CD4-positive, alpha-beta T cell treated with Interleukin-12 subunit alpha and Interleukin-12 subunit beta, for 1 hour (primary cell): ENCODE measurements around the gene AMELX.

Experiments used
- DNase-seq: peaks from one replicate; pipeline ENCODE4 v3.0.0-alpha.2; 2020

AMELX gene

GRCh38 chrX:11293113-11293512, at the start of gene AMELX:
Gene AMELX, plus strand, starts transcription at chrX:11293413. Its CDS starts 1,376 bp downstream, at chrX:11294789.
- DNase-seq, result no peak

GRCh38 chrX:11244636-11245035, 48.6 kb upstream of the AMELX start:
- no peak for DNase-seq

GRCh38 chrX:11254417-11255109, 38.6 kb upstream of the AMELX start:
- no peak for DNase-seq

GRCh38 chrX:11257290-11257689, 35.9 kb upstream of the AMELX start:
- no peak for DNase-seq

- DNase-seq, result no peak
Observed at GRCh38 chrX:11257711-11258110, 35.5 kb upstream of the AMELX start.

GRCh38 chrX:11259437-11259836, 33.8 kb upstream of the AMELX start:
- DNase-seq, result no peak

GRCh38 chrX:11261260-11261659, 32.0 kb upstream of the AMELX start:
- no peak for DNase-seq

- DNase-seq, result no peak
Observed at GRCh38 chrX:11264925-11265324, 28.3 kb upstream of the AMELX start.

GRCh38 chrX:11265352-11265751, 27.9 kb upstream of the AMELX start:
- DNase-seq, result no peak

GRCh38 chrX:11266573-11267003, 26.6 kb upstream of the AMELX start:
- DNase-seq, result no peak

GRCh38 chrX:11267425-11267824, 25.8 kb upstream of the AMELX start:
- DNase-seq, result no peak

GRCh38 chrX:11269006-11269405, 24.2 kb upstream of the AMELX start:
- DNase-seq, result no peak

- no peak for DNase-seq
Observed at GRCh38 chrX:11269996-11270395, 23.2 kb upstream of the AMELX start.

GRCh38 chrX:11272290-11272689, 20.9 kb upstream of the AMELX start:
- DNase-seq, result no peak

GRCh38 chrX:11272863-11273262, 20.4 kb upstream of the AMELX start:
- DNase-seq, result no peak

- DNase-seq, result no peak
Observed at GRCh38 chrX:11273544-11273943, 19.7 kb upstream of the AMELX start.

- DNase-seq, result no peak
Observed at GRCh38 chrX:11282043-11282442, 11.2 kb upstream of the AMELX start.

GRCh38 chrX:11285651-11286050, 7.6 kb upstream of the AMELX start:
- no peak for DNase-seq

- DNase-seq, result no peak
Observed at GRCh38 chrX:11287505-11287904, 5.7 kb upstream of the AMELX start.

- no peak for DNase-seq
Observed at GRCh38 chrX:11290416-11291102, 2.7 kb upstream of the AMELX start.

- no peak for DNase-seq
Observed at GRCh38 chrX:11296051-11296450, 2.8 kb downstream of the AMELX start.

- no peak for DNase-seq
Observed at GRCh38 chrX:11298600-11298999, 5.4 kb downstream of the AMELX start.

- DNase-seq, result no peak
Observed at GRCh38 chrX:11304829-11305228, 11.6 kb downstream of the AMELX start.

- no peak for DNase-seq
Observed at GRCh38 chrX:11305641-11306040, 12.4 kb downstream of the AMELX start.

- no peak for DNase-seq
Observed at GRCh38 chrX:11309220-11309619, 16.0 kb downstream of the AMELX start.
